OCI-LY1 (cell line): Measurements from ENCODE around the gene BEND3.

Experiments used
- H2AFZ ChIP-seq: fragments of 200-600 bp; sonication (generic), shearing (Covaris generic); 2 replicates; pipeline ENCODE4 v1.6.0; 2014; ENCODE audit warnings: antibody characterized with exemption, mild to moderate bottlenecking, low read length
- H3F3A ChIP-seq: fragments of 200-600 bp; sonication (generic), shearing (Covaris generic); 2 replicates; pipeline ENCODE4 v1.6.0; 2014; ENCODE audit warnings: mild to moderate bottlenecking, antibody characterized with exemption, low read length, moderate library complexity; ENCODE audit not compliant: insufficient read depth
- H3K27ac ChIP-seq: fragments of 200-600 bp; sonication (generic); 2 replicates; pipeline ENCODE4 v1.5.1; 2014; ENCODE audit warnings: low read length, mixed run types, mild to moderate bottlenecking, low read depth; ENCODE audit not compliant: poor library complexity, severe bottlenecking
- H3K27me3 ChIP-seq: fragments of 200-600 bp; sonication (generic); 2 replicates; pipeline ENCODE4 v1.6.0; 2014; ENCODE audit warnings: antibody characterized with exemption, mild to moderate bottlenecking, low read length, moderate library complexity; ENCODE audit not compliant: insufficient read depth
- H3K36me3 ChIP-seq: fragments of 200-600 bp; sonication (generic); 2 replicates; pipeline ENCODE4 v1.6.1; 2014; ENCODE audit warnings: mild to moderate bottlenecking, antibody characterized with exemption, low read length, moderate library complexity, mixed read lengths; ENCODE audit not compliant: insufficient read depth
- H3K4me1 ChIP-seq: fragments of 200-600 bp; sonication (generic); 2 replicates; pipeline ENCODE4 v1.5.1; 2014; ENCODE audit warnings: mild to moderate bottlenecking, low read length, moderate library complexity; ENCODE audit not compliant: insufficient read depth, severe bottlenecking
- H3K4me2 ChIP-seq: fragments of 200-600 bp; sonication (generic), shearing (Covaris generic); 2 replicates; pipeline ENCODE4 v1.6.1; 2014; ENCODE audit warnings: low read length
- H3K4me3 ChIP-seq: fragments of 200-600 bp; sonication (generic); 2 replicates; pipeline ENCODE4 v1.5.1; 2014; ENCODE audit warnings: low read length, low read depth, mild to moderate bottlenecking, mixed read lengths; ENCODE audit not compliant: poor library complexity, severe bottlenecking
- H3K79me2 ChIP-seq: fragments of 200-600 bp; shearing (Covaris generic); 2 replicates; pipeline ENCODE4 v1.6.1; 2016; ENCODE audit warnings: mixed run types, low read length, mixed read lengths; ENCODE audit not compliant: insufficient read depth
- H3K9ac ChIP-seq: fragments of 200-600 bp; sonication (generic), shearing (Covaris generic); 2 replicates; pipeline ENCODE4 v1.6.1; 2014; ENCODE audit warnings: mild to moderate bottlenecking, low read length, mixed read lengths
- H3K9me2 ChIP-seq: fragments of 200-600 bp; sonication (generic), shearing (Covaris generic); 2 replicates; pipeline ENCODE4 v1.6.1; 2014; ENCODE audit warnings: low read depth, mild to moderate bottlenecking, low read length, mixed read lengths
- H3K9me3 ChIP-seq: fragments of 200-600 bp; shearing (Covaris generic); 2 replicates; pipeline ENCODE4 v1.6.1; 2014; ENCODE audit warnings: low read length, mixed read lengths
- H4K20me1 ChIP-seq: fragments of 200-600 bp; sonication (generic), shearing (Covaris generic); 2 replicates; pipeline ENCODE4 v1.6.0; 2016; ENCODE audit warnings: mild to moderate bottlenecking, low read length; ENCODE audit not compliant: insufficient read depth
- CTCF ChIP-seq: fragments of 200-600 bp; sonication (generic), shearing (Covaris generic); IDR thresholded peaks from 2 replicates; pipeline ENCODE4 v1.5.1; 2017; ENCODE audit warnings: mild to moderate bottlenecking, antibody characterized with exemption, low read length, moderate library complexity, mixed read lengths
- EZH2 ChIP-seq: fragments of 200-600 bp; sonication (generic), shearing (Covaris generic); IDR thresholded peaks from 2 replicates; pipeline ENCODE4 v1.8.0; 2017; ENCODE audit warnings: borderline replicate concordance, mixed run types, mild to moderate bottlenecking, antibody characterized with exemption, low read length, moderate library complexity, mixed read lengths

BEND3 gene

GRCh38 chr6:107059606-107060005 is 55.7 kb downstream of the BEND3 start:
- TF ChIP-seq EZH2 (no peak), CTCF (no peak)
- H4K20me1 ChIP-seq: no peaks in the 10 kb centered on the region
- H3K36me3 ChIP-seq: no peaks in the 10 kb centered on the region
- H3K9ac ChIP-seq: no peak overlapping the region
- no peaks in the 10 kb centered on the region for H3K79me2 ChIP-seq
- H3K4me1 ChIP-seq: peaks cover 9% of the 10 kb centered on the region
- no peak overlapping the region for H3K4me2 ChIP-seq
- H3K4me3 ChIP-seq: no peak overlapping the region
- H2AFZ ChIP-seq: no peak overlapping the region
- H3K27ac ChIP-seq: no peak overlapping the region
- no peaks in the 10 kb centered on the region for H3K9me2 ChIP-seq
- no peaks in the 10 kb centered on the region for H3K9me3 ChIP-seq
- H3K27me3 ChIP-seq: no peaks in the 10 kb centered on the region
- H3F3A ChIP-seq: no peaks in the 10 kb centered on the region

- Histone ChIP-seq H3K4me2 (no peak overlapping the region), H3K27me3 (no peaks in the 10 kb centered on the region), H3K9me3 (no peaks in the 10 kb centered on the region), H3K79me2 (no peaks in the 10 kb centered on the region), H3K4me1 (peaks cover 9% of the 10 kb centered on the region), H3F3A (no peaks in the 10 kb centered on the region), H3K27ac (no peak overlapping the region), H4K20me1 (no peaks in the 10 kb centered on the region), H3K36me3 (no peaks in the 10 kb centered on the region), H2AFZ (no peak overlapping the region), H3K4me3 (no peak overlapping the region), H3K9me2 (no peaks in the 10 kb centered on the region), H3K9ac (no peak overlapping the region)
- TF ChIP-seq CTCF: no peak
- no peak for TF ChIP-seq EZH2
These were observed 57.6 kb downstream of the BEND3 start for GRCh38 chr6:107057679-107058078.

- no peak for TF ChIP-seq CTCF
- TF ChIP-seq EZH2: no peak
- Histone ChIP-seq H3F3A (no peaks in the 10 kb centered on the region), H3K79me2 (no peaks in the 10 kb centered on the region), H2AFZ (no peak overlapping the region), H3K9ac (no peak overlapping the region), H3K4me2 (no peak overlapping the region), H3K27ac (no peak overlapping the region), H3K36me3 (no peaks in the 10 kb centered on the region), H4K20me1 (no peaks in the 10 kb centered on the region), H3K9me3 (no peaks in the 10 kb centered on the region), H3K4me3 (no peak overlapping the region), H3K4me1 (peaks cover 7% of the 10 kb centered on the region), H3K9me2 (no peaks in the 10 kb centered on the region), H3K27me3 (no peaks in the 10 kb centered on the region)
These were observed 58.5 kb downstream of the BEND3 start for GRCh38 chr6:107056796-107057195.
